ENCODE data around the gene LHFPL3. TPM values are rescaled to one million over a fixed set of nuclear protein-coding genes. Genes with fewer than 3 reads are reported as not detected.
"Not testable (repeated sequence)": the region's sequence is repeated elsewhere in the genome, so short reads cannot be mapped to it uniquely, and the experiment has no call there.

The LHFPL3 gene
- total RNA-seq, 8 experiments from 2014 or later = 1.0 to 26.2 (median 5.0) TPM; not detected in 1

DNA sequence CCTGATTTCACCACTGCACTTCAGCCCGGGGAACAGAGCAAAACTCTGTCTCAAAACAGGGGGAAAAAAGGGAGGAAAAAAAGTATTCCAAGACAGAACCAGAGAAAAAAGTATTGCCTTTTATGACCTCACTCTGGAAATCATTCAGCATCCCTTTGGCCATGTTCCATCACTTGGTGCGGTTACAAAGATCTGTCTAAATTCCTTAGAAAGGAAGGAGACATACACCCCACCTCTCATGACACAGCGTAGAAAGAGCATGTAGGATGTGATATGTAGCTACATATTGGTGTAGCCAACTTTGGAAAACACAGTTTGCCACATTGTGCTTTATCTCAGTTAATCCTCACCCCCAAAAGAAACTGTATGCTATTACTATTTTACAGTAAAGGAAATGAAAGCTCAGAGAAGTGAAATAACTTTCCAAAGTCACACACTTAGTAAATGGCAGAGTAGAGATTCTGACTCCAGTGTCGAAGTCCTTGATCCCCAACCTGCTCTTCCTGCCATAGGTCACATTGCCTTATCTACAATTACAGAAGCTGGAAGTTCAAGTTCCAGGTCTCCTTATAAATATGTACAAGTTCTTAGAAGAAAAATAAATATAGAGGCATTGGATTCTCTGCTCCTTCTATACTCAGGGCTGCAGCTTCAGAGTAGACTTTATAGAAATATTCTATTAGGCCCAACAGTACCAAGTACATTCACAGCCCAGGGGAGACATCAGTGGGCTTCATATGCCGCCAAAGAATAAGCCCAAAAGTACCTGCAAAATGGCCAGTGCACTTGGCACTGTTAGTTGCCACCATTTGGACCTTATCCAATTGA is 594.0 kb downstream of the LHFPL3 start:
- WGBS, 10 experiments = 21 to 100% (median 75%) methylated on average over 1 to 5 of the region's 5 CpGs; no CpG with 5 or more reads in 2 of the 10 experiments
- Histone ChIP-seq H3K4me1 (replicated peaks in 1 of 2) (peaks cover 0 to 3% of the 10 kb centered on the region in 2 donors), H3K4me3 (no peak overlapping the region), H3K27ac (no peak overlapping the region)
- in situ Hi-C loops (cut with MboI; ENCODE audit: low pct_unique_long_range_greater_than_20kb in 2 of 9, low sequenced_read_pairs in 9 of 9, unreplicated experiment in 9 of 9) = loop anchor here in 1 of 9 experiments (25.0 kb wide), 1 partner anchor 1360 kb away; no protein-coding TSS in a partner anchor
- peak in 4 of 8 experiments; percentile 12 to 39 (median 22) for ATAC-seq (replicated peaks in 6 of 8)

- peaks cover 0 to 3% of the 10 kb centered on the region in 2 donors for H3K4me1 ChIP-seq (replicated peaks in 1 of 2)
- 0 to 30% (median 12%) methylated on average over 1 to 3 of the region's 4 CpGs; no CpG with 5 or more reads in 4 of the 10 experiments for WGBS, 10 experiments
- H3K27ac ChIP-seq = no peak overlapping the region
- ATAC-seq (replicated peaks in 6 of 8) = peak; percentile 86 to 98 (median 94)
- in situ Hi-C loops (cut with MboI; ENCODE audit: low pct_unique_long_range_greater_than_20kb in 2 of 9, low sequenced_read_pairs in 9 of 9, unreplicated experiment in 9 of 9) = loop anchor here in 1 of 9 experiments (25.0 kb wide), 1 partner anchor 1361 kb away; no protein-coding TSS in a partner anchor
- H3K4me3 ChIP-seq = no peak overlapping the region
Measured at GRCh38 chr7:104923010-104923421, 594.6 kb downstream of the LHFPL3 start.

- in situ Hi-C loops (cut with MboI; ENCODE audit: low pct_unique_long_range_greater_than_20kb in 2 of 9, low sequenced_read_pairs in 9 of 9, unreplicated experiment in 9 of 9) = not testable (repeated sequence)
Measured at GRCh38 chr7:104926189-104926588, 597.8 kb downstream of the LHFPL3 start.

DNA sequence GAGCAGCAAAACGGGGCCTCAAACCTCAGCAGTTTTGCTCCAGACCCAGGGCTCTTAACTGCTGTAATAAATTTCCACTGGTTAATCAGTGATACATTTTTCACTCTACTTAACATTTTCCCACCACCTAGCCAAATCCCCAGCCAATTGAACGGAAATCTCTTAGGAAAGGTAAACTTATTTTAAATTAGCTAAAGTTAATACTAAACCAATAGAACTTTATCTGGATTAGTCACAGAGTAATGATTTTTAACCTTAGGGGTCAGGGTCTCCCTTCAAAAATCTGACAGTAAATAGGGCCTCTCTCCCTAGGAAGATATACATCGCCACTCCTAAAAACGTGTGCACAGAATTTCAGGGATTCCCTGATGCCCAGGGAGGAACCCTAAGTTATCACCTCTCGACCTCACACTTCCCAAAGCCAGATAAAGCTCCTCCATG is 598.2 kb downstream of the LHFPL3 start:
- Histone ChIP-seq H3K4me1 (replicated peaks in 1 of 2) (peaks cover 4 to 10% of the 10 kb centered on the region in 2 donors), H3K4me3 (no peak overlapping the region), H3K27ac (no peak overlapping the region)
- in situ Hi-C loops (cut with MboI; ENCODE audit: low pct_unique_long_range_greater_than_20kb in 2 of 9, low sequenced_read_pairs in 9 of 9, unreplicated experiment in 9 of 9) = no loop called here
- WGBS, 10 experiments = 29 to 100% (median 54%) methylated on average over 1 to 5 of the region's 5 CpGs
- no peak for ATAC-seq (replicated peaks in 6 of 8)

More at GRCh38 chr7:104926189-104926588, 597.8 kb downstream of the LHFPL3 start:
- ATAC-seq (replicated peaks in 6 of 8); H3K27ac ChIP-seq; H3K4me3 ChIP-seq; H3K4me1 ChIP-seq (replicated peaks in 1 of 2): not testable (repeated sequence)
- WGBS, 10 experiments = 50 to 94% (median 83%) methylated on average over 1 to 5 of the region's 5 CpGs; no CpG with 5 or more reads in 2 of the 10 experiments

DNA sequence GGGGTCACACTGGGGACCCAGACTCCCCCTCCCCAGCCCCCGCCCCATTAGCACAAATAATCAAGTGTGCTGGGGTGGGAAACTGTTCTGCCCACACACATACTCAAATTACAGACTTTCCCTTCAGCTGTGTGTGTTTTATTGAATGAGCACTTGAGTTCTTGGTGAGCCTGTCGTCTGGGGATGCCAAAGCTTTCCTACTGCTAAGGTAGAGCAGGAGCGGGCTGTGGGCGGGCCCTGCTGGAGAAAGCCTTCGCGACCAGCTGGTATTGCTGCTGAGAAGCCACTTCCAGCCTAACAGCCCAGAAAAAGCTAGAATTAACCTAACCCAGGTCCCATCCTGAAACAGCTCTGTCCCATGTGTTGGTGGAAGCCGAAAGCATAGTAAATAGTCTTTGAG is 598.7 kb downstream of the LHFPL3 start:
- in situ Hi-C loops (cut with MboI; ENCODE audit: low pct_unique_long_range_greater_than_20kb in 2 of 9, low sequenced_read_pairs in 9 of 9, unreplicated experiment in 9 of 9) = no loop called here
- Histone ChIP-seq H3K27ac (no peak overlapping the region), H3K4me3 (no peak overlapping the region), H3K4me1 (replicated peaks in 1 of 2) (peaks cover 4 to 10% of the 10 kb centered on the region in 2 donors)
- whole genome bisulfite sequencing, 10 experiments = 0 to 100% (median 57%) methylated on average over 1 to 6 of the region's 7 CpGs; no CpG with 5 or more reads in 3 of the 10 experiments
- no peak for ATAC-seq (replicated peaks in 6 of 8)

DNA sequence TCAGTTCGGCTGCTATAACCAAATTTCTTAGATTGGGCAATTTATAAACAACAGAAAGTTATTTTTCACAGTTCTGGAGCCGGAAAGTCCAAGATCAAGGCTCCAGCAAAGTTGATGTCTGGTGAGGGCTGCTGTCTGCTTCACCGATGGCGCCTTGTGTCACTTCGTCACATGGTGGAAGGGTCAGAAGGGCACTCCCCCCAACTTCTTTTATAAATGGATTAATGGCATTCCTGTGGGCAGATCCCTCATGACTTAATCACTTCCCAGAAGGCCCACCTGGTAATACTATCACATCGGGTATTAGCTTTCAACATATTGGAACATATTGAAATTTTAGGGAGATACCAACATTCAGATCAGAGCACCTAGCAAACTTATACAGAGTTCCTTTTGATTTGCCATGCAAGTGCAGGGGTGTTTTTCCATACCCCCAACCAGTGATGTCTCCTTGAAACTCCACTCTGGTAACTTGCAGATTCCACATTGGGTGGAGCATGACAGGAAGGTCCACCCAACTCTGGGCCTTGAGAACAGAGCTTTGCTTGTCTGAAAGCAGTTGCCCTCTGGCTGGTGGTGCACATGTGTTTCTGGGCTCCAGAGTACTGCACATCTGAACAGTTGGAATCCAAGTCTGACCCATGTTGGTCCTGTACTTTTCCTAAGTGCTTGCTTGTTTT is 600.5 kb downstream of the LHFPL3 start:
- H3K4me3 ChIP-seq = no peak overlapping the region
- in situ Hi-C loops (cut with MboI; ENCODE audit: low pct_unique_long_range_greater_than_20kb in 2 of 9, low sequenced_read_pairs in 9 of 9, unreplicated experiment in 9 of 9) = no loop called here
- 73 to 100% (median 92%) methylated on average over 1 to 6 of the region's 6 CpGs; no CpG with 5 or more reads in 1 of the 10 experiments for WGBS, 10 experiments
- peak in 3 of 8 experiments; percentile 68 to 90 (median 87) for ATAC-seq (replicated peaks in 6 of 8)
- peaks cover 7 to 10% of the 10 kb centered on the region in 2 donors for H3K4me1 ChIP-seq (replicated peaks in 1 of 2)
- no peak overlapping the region for H3K27ac ChIP-seq

GRCh38 chr7:104929921-104930320 is 601.5 kb downstream of the LHFPL3 start:
- H3K4me1 ChIP-seq (replicated peaks in 1 of 2) = peaks cover 7 to 10% of the 10 kb centered on the region in 2 donors
- no peak overlapping the region for H3K4me3 ChIP-seq
- 89 to 100% (median 100%) methylated on average over 1 of the region's 1 CpG; no CpG with 5 or more reads in 6 of the 10 experiments for WGBS, 10 experiments
- no peak overlapping the region for H3K27ac ChIP-seq
- no peak for ATAC-seq (replicated peaks in 6 of 8)
- in situ Hi-C loops (cut with MboI; ENCODE audit: low pct_unique_long_range_greater_than_20kb in 2 of 9, low sequenced_read_pairs in 9 of 9, unreplicated experiment in 9 of 9) = no loop called here

DNA sequence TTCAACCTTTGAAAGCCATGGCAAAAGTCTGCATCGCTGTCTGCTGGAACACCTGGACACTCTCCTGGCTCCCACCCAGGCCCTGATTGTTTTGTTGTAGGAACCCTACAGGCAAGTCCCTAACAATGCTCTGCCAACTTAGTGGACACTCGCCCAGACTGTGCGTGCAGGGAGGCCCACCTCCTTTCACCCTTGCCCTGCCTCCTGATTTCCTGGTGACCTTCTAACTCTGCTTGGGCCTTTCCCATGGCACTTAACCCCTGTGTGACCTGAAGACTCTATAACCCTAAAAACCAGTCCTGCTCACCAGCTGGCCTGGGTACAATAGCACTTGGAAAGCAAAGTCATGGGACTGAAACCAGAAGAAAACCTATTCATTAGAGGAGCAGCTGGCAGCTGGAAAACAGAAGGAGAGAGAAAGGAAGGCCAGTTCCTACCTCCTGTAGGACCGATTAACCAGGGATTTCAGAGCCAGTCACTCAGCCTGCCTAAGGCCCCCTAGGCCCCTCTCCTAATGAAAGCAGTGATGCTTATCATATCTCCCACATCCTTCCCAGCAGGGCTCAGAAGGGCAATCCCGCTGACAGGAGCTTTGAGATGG is 602.9 kb downstream of the LHFPL3 start:
- H3K4me3 ChIP-seq = no peak overlapping the region
- H3K27ac ChIP-seq = peak overlapping the region in 1 of 2 donors; percentile 22
- H3K4me1 ChIP-seq (replicated peaks in 1 of 2) = peaks cover 7 to 10% of the 10 kb centered on the region in 2 donors
- peak in 5 of 8 experiments; percentile 53 to 76 (median 73) for ATAC-seq (replicated peaks in 6 of 8)
- WGBS, 10 experiments = 0 to 100% (median 19%) methylated on average over 1 to 4 of the region's 5 CpGs; no CpG with 5 or more reads in 4 of the 10 experiments
- in situ Hi-C loops (cut with MboI; ENCODE audit: low pct_unique_long_range_greater_than_20kb in 2 of 9, low sequenced_read_pairs in 9 of 9, unreplicated experiment in 9 of 9) = no loop called here

GRCh38 chr7:104933022-104933421 is 604.6 kb downstream of the LHFPL3 start:
- Histone ChIP-seq H3K4me1 (replicated peaks in 1 of 2) (peaks cover 7 to 10% of the 10 kb centered on the region in 2 donors), H3K27ac (no peak overlapping the region), H3K4me3 (no peak overlapping the region)
- in situ Hi-C loops (cut with MboI; ENCODE audit: low pct_unique_long_range_greater_than_20kb in 2 of 9, low sequenced_read_pairs in 9 of 9, unreplicated experiment in 9 of 9) = no loop called here
- ATAC-seq (replicated peaks in 6 of 8) = no peak
- WGBS, 10 experiments = 79 to 100% (median 92%) methylated on average over 2 to 7 of the region's 9 CpGs; no CpG with 5 or more reads in 4 of the 10 experiments

GRCh38 chr7:104933521-104933988 is 605.2 kb downstream of the LHFPL3 start:
- no peak overlapping the region for H3K4me3 ChIP-seq
- no peak for ATAC-seq (replicated peaks in 6 of 8)
- no peak overlapping the region for H3K27ac ChIP-seq
- H3K4me1 ChIP-seq (replicated peaks in 1 of 2) = peaks cover 7 to 10% of the 10 kb centered on the region in 2 donors
- in situ Hi-C loops (cut with MboI; ENCODE audit: low pct_unique_long_range_greater_than_20kb in 2 of 9, low sequenced_read_pairs in 9 of 9, unreplicated experiment in 9 of 9) = no loop called here
- WGBS, 10 experiments = 0 to 78% (median 56%) methylated on average over 1 to 5 of the region's 6 CpGs; no CpG with 5 or more reads in 1 of the 10 experiments

- no peak overlapping the region for H3K4me3 ChIP-seq
- in situ Hi-C loops (cut with MboI; ENCODE audit: low pct_unique_long_range_greater_than_20kb in 2 of 9, low sequenced_read_pairs in 9 of 9, unreplicated experiment in 9 of 9) = no loop called here
- no peak overlapping the region for H3K27ac ChIP-seq
- ATAC-seq (replicated peaks in 6 of 8) = no peak
- H3K4me1 ChIP-seq (replicated peaks in 1 of 2) = peaks cover 9 to 10% of the 10 kb centered on the region in 2 donors
- WGBS, 10 experiments = 55 to 100% (median 82%) methylated on average over 2 to 7 of the region's 7 CpGs
Measured at GRCh38 chr7:104934665-104935064, 606.3 kb downstream of the LHFPL3 start.

DNA sequence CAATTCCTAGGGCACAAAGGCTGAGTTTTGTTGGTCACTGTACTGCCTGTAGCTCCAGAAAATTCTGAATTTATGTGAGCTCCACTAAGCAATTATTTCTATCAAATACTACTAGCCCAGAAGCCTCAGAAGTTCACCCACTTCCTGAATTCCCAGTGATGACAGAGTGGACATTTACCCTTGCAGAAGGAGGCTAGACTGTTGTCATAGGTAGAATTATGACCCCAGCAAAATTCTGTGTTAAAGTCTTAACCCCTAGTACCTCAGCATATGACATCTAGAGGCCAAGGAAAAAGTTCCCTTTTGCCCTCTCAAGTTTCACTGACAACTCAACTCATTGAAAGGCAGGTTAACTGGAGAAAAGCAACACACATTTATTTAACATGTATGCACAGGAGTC is 606.9 kb downstream of the LHFPL3 start:
- Histone ChIP-seq H3K4me1 (replicated peaks in 1 of 2) (peaks cover 10 to 12% of the 10 kb centered on the region in 2 donors), H3K4me3 (no peak overlapping the region), H3K27ac (no peak overlapping the region)
- in situ Hi-C loops (cut with MboI; ENCODE audit: low pct_unique_long_range_greater_than_20kb in 2 of 9, low sequenced_read_pairs in 9 of 9, unreplicated experiment in 9 of 9) = no loop called here
- ATAC-seq (replicated peaks in 6 of 8) = no peak
